Measurements from ENCODE around the gene HPSE. TPM values are rescaled to one million over a fixed set of nuclear protein-coding genes. Genes with fewer than 3 reads are reported as not detected.
"Not testable (repeated sequence)": the region's sequence is repeated elsewhere in the genome, so short reads cannot be mapped to it uniquely, and the experiment has no call there.

The HPSE gene
- total RNA-seq, 2 donors from 2014 or later: 1.1 to 2.7 TPM

GRCh38 chr4:83288381-83288780 lies 46.3 kb downstream of the HPSE start:
- H3K9ac ChIP-seq (ENCODE audit: extremely low read depth, low read length, poor library complexity, severe bottlenecking); H3K36me3 Mint-ChIP-seq (ENCODE audit: low read depth): not testable (repeated sequence)

GRCh38 chr4:83285055-83285407 lies 49.6 kb downstream of the HPSE start:
- Histone ChIP-seq H3K4me1 (ENCODE audit: control insufficient read depth, insufficient read depth, low read length) (no peaks in the 10 kb centered on the region), H3K27ac (ENCODE audit: low read depth, low read length) (no peak overlapping the region), H3K27me3 (ENCODE audit: control insufficient read depth, insufficient read depth, low read length, poor library complexity, severe bottlenecking) (no peaks in the 10 kb centered on the region), H3K9me3 (ENCODE audit: control insufficient read depth, low read length) (no peaks in the 10 kb centered on the region), H3K36me3 (ENCODE audit: control insufficient read depth, insufficient read depth, low read length) (no peaks in the 10 kb centered on the region), H3K4me3 (ENCODE audit: low read length) (peak overlapping the region; percentile 84), H3K9ac (ENCODE audit: extremely low read depth, low read length, poor library complexity, severe bottlenecking) (peak overlapping the region; percentile 62)
- H3K4me1 Mint-ChIP-seq: peaks cover 19% of the 10 kb centered on the region
- H3K9me3 Mint-ChIP-seq: peaks cover 6% of the 10 kb centered on the region
- peak overlapping the region; percentile 82 for H3K27ac Mint-ChIP-seq
- peak overlapping the region; percentile 73 for H3K4me3 Mint-ChIP-seq
- no peaks in the 10 kb centered on the region for H3K36me3 Mint-ChIP-seq (ENCODE audit: low read depth)
- DNase-seq: peak; percentile 45
- peaks cover 11% of the 10 kb centered on the region for H3K27me3 Mint-ChIP-seq (ENCODE audit: insufficient read depth)
- 43 to 51% methylated on average over 7 to 9 of the region's 9 CpGs for WGBS, 2 experiments (ENCODE audit: insufficient coverage in 1 of 2, insufficient read length in 1 of 2)
- no peak for TF ChIP-seq CTCF (conservative IDR thresholded peaks at IDR 0.05)

More at GRCh38 chr4:83288381-83288780, 46.3 kb downstream of the HPSE start:
- H3K9me3 ChIP-seq (ENCODE audit: control insufficient read depth, low read length); H3K4me3 ChIP-seq (ENCODE audit: low read length); H3K36me3 ChIP-seq (ENCODE audit: control insufficient read depth, insufficient read depth, low read length); H3K4me1 Mint-ChIP-seq; H3K9me3 Mint-ChIP-seq; H3K4me3 Mint-ChIP-seq; H3K27ac ChIP-seq (ENCODE audit: low read depth, low read length); H3K27ac Mint-ChIP-seq; H3K27me3 Mint-ChIP-seq (ENCODE audit: insufficient read depth); H3K4me1 ChIP-seq (ENCODE audit: control insufficient read depth, insufficient read depth, low read length); H3K27me3 ChIP-seq (ENCODE audit: control insufficient read depth, insufficient read depth, low read length, poor library complexity, severe bottlenecking); DNase-seq: not testable (repeated sequence)
- 70 to 82% methylated on average over 1 of the region's 1 CpG for WGBS, 2 experiments (ENCODE audit: insufficient coverage in 1 of 2, insufficient read length in 1 of 2)

- Mint-ChIP-seq H3K27me3 (ENCODE audit: insufficient read depth) (peaks cover 11% of the 10 kb centered on the region), H3K4me3 (peak within 1 kb of the TSS; percentile 73), H3K27ac (peak within 1 kb of the TSS; percentile 93), H3K9me3 (peaks cover under 1% of the 10 kb centered on the region), H3K4me1 (peaks cover 19% of the 10 kb centered on the region), H3K36me3 (ENCODE audit: low read depth) (no peaks in the 10 kb centered on the region)
- 0 to 4% methylated on average over 17 to 76 of the region's 76 CpGs for WGBS, 2 experiments (ENCODE audit: insufficient coverage in 1 of 2, insufficient read length in 1 of 2)
- no peaks in the 10 kb centered on the region for H3K36me3 ChIP-seq (ENCODE audit: control insufficient read depth, insufficient read depth, low read length)
- peak within 1 kb of the TSS; percentile 91 for H3K27ac ChIP-seq (ENCODE audit: low read depth, low read length)
- peak within 1 kb of the TSS; percentile 84 for H3K4me3 ChIP-seq (ENCODE audit: low read length)
- peak; percentile 97 for DNase-seq
- TF ChIP-seq CTCF (conservative IDR thresholded peaks at IDR 0.05): peak; percentile 54
- H3K27me3 ChIP-seq (ENCODE audit: control insufficient read depth, insufficient read depth, low read length, poor library complexity, severe bottlenecking): no peaks in the 10 kb centered on the region
- H3K4me1 ChIP-seq (ENCODE audit: control insufficient read depth, insufficient read depth, low read length): no peaks in the 10 kb centered on the region
- no peaks in the 10 kb centered on the region for H3K9me3 ChIP-seq (ENCODE audit: control insufficient read depth, low read length)
- H3K9ac ChIP-seq (ENCODE audit: extremely low read depth, low read length, poor library complexity, severe bottlenecking): peak within 1 kb of the TSS; percentile 62
Observed at GRCh38 chr4:83284193-83285054, 50.2 kb downstream of the HPSE start, which contains the start of gene COQ2. Gene COQ2, minus strand, starts transcription at chr4:83284798. Its CDS starts 34 bp downstream, at chr4:83284764.

Measured in endodermal cell (in vitro differentiated cells).